H1 (cell line): Measurements from ENCODE around the gene TBX6. TPM values are rescaled to one million over a fixed set of nuclear protein-coding genes. Genes with fewer than 3 reads are reported as not detected.

ENCODE experiments used
- CTCF ChIA-PET: fragments of 300-600 bp; sonication (Branson Sonifier 250); formaldehyde crosslinking; loops from one replicate; lab custom pipeline; 2021; ENCODE audit not compliant: partially characterized antibody; lab: Charles Lee
- POLR2A ChIA-PET: fragments of 300-600 bp; sonication (Branson Sonifier 250); formaldehyde crosslinking; loops from one replicate; lab custom pipeline; 2021; ENCODE audit warnings: inconsistent platforms; ENCODE audit not compliant: partially characterized antibody; lab: Charles Lee
- DNase-seq, 2 experiments: peaks; one replicate each; pipeline versions ENCODE4 v3.0.0 to v3.0.0-alpha.2; 2010 to 2022; ENCODE audit warnings: low spot score in 2 of 2, low read depth in 1 of 2, mixed read lengths in 1 of 2
- FAIRE-seq: peaks from 2 replicates; lab custom pipeline; 2011; peaks lifted over from hg19 to GRCh38; lab: Jason Lieb, UNC
- H2AFZ ChIP-seq: 2 replicates; pipeline ENCODE4 v1.8.1; 2012; ENCODE audit warnings: low read length, inconsistent platforms
- H2AK5ac ChIP-seq: 2 replicates; pipeline ENCODE4 v1.6.1; 2013; ENCODE audit warnings: low read depth, low read length
- H2BK120ac ChIP-seq: replicated peaks from 2 replicates; pipeline ENCODE3; 2013; ENCODE audit warnings: low read depth, low read length, inconsistent platforms
- H2BK12ac ChIP-seq: 2 replicates; pipeline ENCODE4 v1.6.1; 2013; ENCODE audit warnings: low read depth, low read length
- H2BK15ac ChIP-seq: 2 replicates; pipeline ENCODE4 v1.6.1; 2013; ENCODE audit warnings: low read length
- H2BK20ac ChIP-seq: 2 replicates; pipeline ENCODE4 v1.6.1; 2013; ENCODE audit warnings: low read length
- H2BK5ac ChIP-seq: 2 replicates; pipeline ENCODE4 v1.6.1; 2013; ENCODE audit warnings: low read depth, low read length
- H3K14ac ChIP-seq: 2 replicates; pipeline ENCODE4 v1.6.1; 2013; ENCODE audit warnings: inconsistent platforms; ENCODE audit not compliant: insufficient read length
- H3K18ac ChIP-seq: 2 replicates; pipeline ENCODE4 v1.6.1; 2013; ENCODE audit warnings: low read length; ENCODE audit errors: extremely low read depth
- H3K23ac ChIP-seq: 2 replicates; pipeline ENCODE4 v1.6.1; 2013; ENCODE audit warnings: inconsistent platforms; ENCODE audit not compliant: insufficient read length
- H3K23me2 ChIP-seq: 2 replicates; pipeline ENCODE4 v1.6.1; 2013; ENCODE audit warnings: low read depth, low read length
- H3K27ac ChIP-seq: 2 replicates; pipeline ENCODE4 v1.6.1; 2011; ENCODE audit warnings: low read depth, low read length, inconsistent platforms
- H3K27me3 ChIP-seq, 4 experiments: replicated peaks in 1 of 4; 1 replicate in 1 of 4; 2 replicates in 3 of 4; pipeline versions ENCODE4 v1.6.1 to v1.8.1; 2011 to 2013; ENCODE audit warnings: low read length in 3 of 4, mild to moderate bottlenecking in 3 of 4, inconsistent platforms in 2 of 4, mixed read lengths in 2 of 4, moderate library complexity in 1 of 4; ENCODE audit not compliant: control insufficient read depth in 3 of 4, insufficient read depth in 3 of 4; ENCODE audit errors: extremely low read depth in 1 of 4
- H3K36me3 ChIP-seq, 4 experiments: 2 replicates each; pipeline versions ENCODE4 v1.6.1 to v1.8.1; 2011 to 2013; ENCODE audit warnings: mild to moderate bottlenecking in 4 of 4, low read length in 3 of 4, moderate library complexity in 2 of 4, control low read depth in 1 of 4, inconsistent platforms in 1 of 4; ENCODE audit not compliant: insufficient read depth in 4 of 4, control insufficient read depth in 2 of 4
- H3K4ac ChIP-seq: replicated peaks from 2 replicates; pipeline ENCODE3; 2013; ENCODE audit warnings: low read length, low read depth, mixed read lengths, inconsistent platforms; ENCODE audit not compliant: insufficient read length
- H3K4me1 ChIP-seq, 4 experiments: replicated peaks in 1 of 4; 1 replicate in 1 of 4; 2 replicates in 3 of 4; pipeline versions ENCODE4 v1.6.1 to v1.8.1; 2011 to 2013; ENCODE audit warnings: low read length in 3 of 4, inconsistent platforms in 2 of 4, mixed read lengths in 1 of 4; ENCODE audit not compliant: insufficient read depth in 4 of 4, control insufficient read depth in 3 of 4
- H3K4me2 ChIP-seq, 2 experiments: 2 replicates each; pipeline versions ENCODE4 v1.6.1 to v1.8.1; 2011 to 2013; ENCODE audit warnings: low read depth in 2 of 2, low read length in 2 of 2, control low read depth in 1 of 2, inconsistent platforms in 1 of 2, mild to moderate bottlenecking in 1 of 2; ENCODE audit not compliant: insufficient read depth in 1 of 2
- H3K4me3 ChIP-seq, 4 experiments: fragments of 200-600, 300-600 bp in 1 of 4; sonication (generic), shearing (Covaris generic), sonication (Bioruptor Twin) in 1 of 4; 2 replicates each; pipeline versions ENCODE4 v1.5.1 to v1.8.1; 2011 to 2016; ENCODE audit warnings: low read length in 4 of 4, low read depth in 3 of 4, control low read depth in 2 of 4, inconsistent platforms in 2 of 4, mild to moderate bottlenecking in 2 of 4, mixed read lengths in 1 of 4, moderate library complexity in 1 of 4; ENCODE audit not compliant: insufficient read depth in 2 of 4; ENCODE audit errors: extremely low read depth in 1 of 4
- H3K56ac ChIP-seq: replicated peaks from 2 replicates; pipeline ENCODE3; 2013; ENCODE audit warnings: low read depth, mild to moderate bottlenecking, mixed read lengths, low read length, inconsistent platforms; ENCODE audit not compliant: insufficient read length
- H3K79me1 ChIP-seq: 2 replicates; pipeline ENCODE4 v1.6.1; 2013; ENCODE audit warnings: low read depth, low read length, control low read depth
- H3K79me2 ChIP-seq, 2 experiments: 2 replicates each; pipeline versions ENCODE4 v1.6.1 to v1.8.1; 2012 to 2013; ENCODE audit warnings: low read length in 2 of 2, mild to moderate bottlenecking in 2 of 2, inconsistent platforms in 1 of 2; ENCODE audit not compliant: insufficient read depth in 2 of 2, control insufficient read depth in 1 of 2
- H3K9ac ChIP-seq, 4 experiments: replicated peaks in 1 of 4; 1 replicate in 1 of 4; 2 replicates in 3 of 4; pipeline versions ENCODE4 v1.6.1 to v1.8.1; 2011 to 2013; ENCODE audit warnings: low read depth in 3 of 4, low read length in 3 of 4, control low read depth in 2 of 4, mild to moderate bottlenecking in 2 of 4, moderate library complexity in 2 of 4, inconsistent platforms in 1 of 4; ENCODE audit errors: extremely low read depth in 1 of 4
- H3K9me3 ChIP-seq, 2 experiments: 2 replicates each; pipeline versions ENCODE4 v1.6.1 to v1.8.1; 2012 to 2013; ENCODE audit warnings: mild to moderate bottlenecking in 2 of 2, moderate library complexity in 2 of 2, control low read depth in 1 of 2, inconsistent platforms in 1 of 2, low read depth in 1 of 2, low read length in 1 of 2, mixed read lengths in 1 of 2; ENCODE audit not compliant: insufficient read depth in 2 of 2
- H4K20me1 ChIP-seq, 2 experiments: replicated peaks in 1 of 2; 2 replicates each; pipeline versions ENCODE3 to v1.8.1; 2011 to 2013; ENCODE audit warnings: inconsistent platforms in 2 of 2, low read length in 2 of 2, mild to moderate bottlenecking in 1 of 2; ENCODE audit not compliant: insufficient read depth in 2 of 2, control insufficient read depth in 1 of 2
- H4K5ac ChIP-seq: 2 replicates; pipeline ENCODE4 v1.6.1; 2013; ENCODE audit warnings: low read length, low read depth, mixed read lengths, inconsistent platforms; ENCODE audit not compliant: insufficient read length
- H4K8ac ChIP-seq: 2 replicates; pipeline ENCODE4 v1.8.0; 2013; ENCODE audit warnings: mild to moderate bottlenecking, moderate library complexity, low read length, inconsistent platforms; ENCODE audit not compliant: insufficient read depth; ENCODE audit errors: extremely low read depth
- H4K91ac ChIP-seq: replicated peaks from 2 replicates; pipeline ENCODE3; 2013; ENCODE audit warnings: low read length, mixed read lengths, inconsistent platforms; ENCODE audit not compliant: insufficient read length
- BRCA1 ChIP-seq: IDR thresholded peaks from 2 replicates; pipeline ENCODE4 v1.6.1; 2012; ENCODE audit warnings: low read depth, low read length, improper control_type of control experiment
- CTBP2 ChIP-seq: IDR thresholded peaks from 2 replicates; pipeline ENCODE4 v1.7.0; 2011; ENCODE audit warnings: borderline replicate concordance, mild to moderate bottlenecking, moderate library complexity, mixed read lengths, low read length; ENCODE audit not compliant: insufficient read depth, insufficient read length
- GABPA ChIP-seq: IDR thresholded peaks from 2 replicates; pipeline ENCODE4 v1.6.1; 2011; ENCODE audit warnings: mild to moderate bottlenecking, low read length, moderate library complexity, borderline replicate concordance; ENCODE audit not compliant: insufficient read depth
- NANOG ChIP-seq: IDR thresholded peaks from 2 replicates; pipeline ENCODE4 v1.6.1; 2011; ENCODE audit warnings: low read length, low read depth, mild to moderate bottlenecking, inconsistent platforms; ENCODE audit not compliant: insufficient read depth, poor library complexity, severe bottlenecking
- PHF8 ChIP-seq: fragments of 200-600 bp; sonication (generic); conservative IDR thresholded peaks from 2 replicates; pipeline ENCODE4 v1.7.1; 2012; ENCODE audit warnings: low read depth, mild to moderate bottlenecking, inconsistent platforms, low read length, moderate library complexity
- POLR2A ChIP-seq, 2 experiments: IDR thresholded peaks; 1 replicate in 1 of 2; 2 replicates in 1 of 2; pipeline ENCODE4 v1.6.1; 2011; ENCODE audit warnings: low read depth in 2 of 2, low read length in 2 of 2, mild to moderate bottlenecking in 2 of 2; ENCODE audit errors: control extremely low read depth in 1 of 2
- SIRT6 ChIP-seq: IDR thresholded peaks from one replicate; pipeline ENCODE4 v1.7.1; 2012; ENCODE audit warnings: low read length, inconsistent platforms
- SP1 ChIP-seq: IDR thresholded peaks from 2 replicates; pipeline ENCODE4 v1.6.1; 2011; ENCODE audit warnings: low read depth, low read length
- YY1 ChIP-seq: IDR thresholded peaks from 2 replicates; pipeline ENCODE4 v1.6.1; 2011; ENCODE audit warnings: low read depth, mild to moderate bottlenecking, low read length
- WGBS, 2 experiments: shearing (Covaris generic) in 1 of 2; methylation state at CpG; one replicate each; pipeline versions ENCODE4 v1.1.6 to v1.1.7; 2013 to 2015; ENCODE audit warnings: low lambda C conversion rate in 2 of 2, mixed read lengths in 2 of 2, inconsistent platforms in 1 of 2, low coverage in 1 of 2, missing lambda C conversion rate in 1 of 2; ENCODE audit not compliant: insufficient replicate concordance in 2 of 2, insufficient coverage in 1 of 2, insufficient read length in 1 of 2; ENCODE audit errors: extremely low coverage in 1 of 2, missing lambda C conversion rate in 1 of 2; 5-methylcytosine and 5-hydroxymethylcytosine counted together
- polyA plus RNA-seq, 7 experiments: library from polyadenylated mRNA; depleted of rRNA in 3 of 7; stranded (reverse) in 5 of 7; unstranded in 2 of 7; fragments of >200 nt in 5 of 7; fragments of 200-250 nt in 2 of 7; gene quantifications; 1 replicate in 5 of 7; 2 replicates in 1 of 7; 4 replicates in 1 of 7; pipeline versions ENCODE4 v1.2.1 to v1.2.3, GENCODE V29; 2011 to 2013; ENCODE audit warnings: missing spikeins in 2 of 7, mixed read lengths in 2 of 7
- total RNA-seq: library from RNA; stranded (reverse); fragmentation: NEBNext Ultra II Directional; extraction: Animal tissue kit (Norgen Biotek cat#: 25700); gene quantifications from 2 replicates; pipeline ENCODE4 v1.2.1, GENCODE V29; 2021
- TF ChIP-seq, protein P1 (sequence below): IDR thresholded peaks from 2 replicates; pipeline ENCODE4 v1.6.1; 2012; ENCODE audit warnings: low read length, inconsistent platforms
- TF ChIP-seq, protein P2 (sequence below): IDR thresholded peaks from 2 replicates; pipeline ENCODE4 v1.6.1; 2012; ENCODE audit warnings: inconsistent platforms

TBX6 gene
- total and polyA plus RNA-seq, 2 of the 8 experiments (the other 6 are each of a cell fraction or from before 2014, with no cell fraction given) = 2.2 to 2.8 TPM

DNA sequence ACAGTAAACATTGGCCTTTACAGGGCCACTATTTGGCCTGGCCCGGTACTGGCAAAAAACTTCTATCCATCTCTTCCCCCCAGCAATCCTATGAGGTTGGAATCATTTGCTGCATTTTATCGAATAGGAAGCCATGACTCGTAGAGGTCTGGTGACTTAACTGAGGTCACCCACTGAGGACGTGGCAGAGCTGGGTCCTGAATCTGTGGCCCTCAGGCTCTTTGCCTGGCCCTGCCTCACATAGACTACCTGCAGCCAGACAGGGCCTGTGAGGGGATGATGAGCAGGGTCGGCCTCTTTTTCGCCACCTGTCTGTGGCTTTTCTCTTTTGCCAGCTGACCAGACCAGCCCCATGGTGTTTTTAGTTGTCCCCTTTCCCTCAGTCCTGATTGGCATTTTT is 14.1 kb downstream of the TBX6 start:
- peaks cover 0 to 7% (median 1%) of the 10 kb centered on the region in 4 experiments; a peak in 2 of 7 replicates for H3K4me1 ChIP-seq
- no peaks in the 10 kb centered on the region for H3K9me3 ChIP-seq
- H3K4me2 ChIP-seq = no peak overlapping the region; a peak in 1 of 4 replicates
- no peak overlapping the region for H3K27ac ChIP-seq
- no peak overlapping the region for H4K8ac ChIP-seq
- FAIRE-seq = no peak
- no peaks in the 10 kb centered on the region for H3K27me3 ChIP-seq
- no peak overlapping the region for H3K4ac ChIP-seq
- H4K20me1 ChIP-seq = peaks cover 12 to 28% of the 10 kb centered on the region in 2 experiments
- H3K4me3 ChIP-seq = no peak overlapping the region
- no peak overlapping the region for H3K56ac ChIP-seq
- H2BK15ac ChIP-seq = no peak overlapping the region
- WGBS, 2 experiments = 90% methylated on average over 6 of the region's 6 CpGs; no CpG with 5 or more reads in 1 of the 2 experiments
- DNase-seq = no peak
- TF ChIP-seq PHF8 (no peak), CTBP2 (no peak), GABPA (no peak), POLR2A (IDR thresholded peaks at IDR 0.05; ENCODE audit: control extremely low read depth in 1 of 2, low read depth in 2 of 2, low read length in 2 of 2) (no peak), SP1 (no peak), SIRT6 (no peak), NANOG (no peak), BRCA1 (no peak), YY1 (no peak)
- TF ChIP-seq, protein P1, sequence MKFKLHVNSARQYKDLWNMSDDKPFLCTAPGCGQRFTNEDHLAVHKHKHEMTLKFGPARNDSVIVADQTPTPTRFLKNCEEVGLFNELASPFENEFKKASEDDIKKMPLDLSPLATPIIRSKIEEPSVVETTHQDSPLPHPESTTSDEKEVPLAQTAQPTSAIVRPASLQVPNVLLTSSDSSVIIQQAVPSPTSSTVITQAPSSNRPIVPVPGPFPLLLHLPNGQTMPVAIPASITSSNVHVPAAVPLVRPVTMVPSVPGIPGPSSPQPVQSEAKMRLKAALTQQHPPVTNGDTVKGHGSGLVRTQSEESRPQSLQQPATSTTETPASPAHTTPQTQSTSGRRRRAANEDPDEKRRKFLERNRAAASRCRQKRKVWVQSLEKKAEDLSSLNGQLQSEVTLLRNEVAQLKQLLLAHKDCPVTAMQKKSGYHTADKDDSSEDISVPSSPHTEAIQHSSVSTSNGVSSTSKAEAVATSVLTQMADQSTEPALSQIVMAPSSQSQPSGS = no peak
- TF ChIP-seq, protein P2, sequence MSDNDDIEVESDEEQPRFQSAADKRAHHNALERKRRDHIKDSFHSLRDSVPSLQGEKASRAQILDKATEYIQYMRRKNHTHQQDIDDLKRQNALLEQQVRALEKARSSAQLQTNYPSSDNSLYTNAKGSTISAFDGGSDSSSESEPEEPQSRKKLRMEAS = no peak
- H2BK20ac ChIP-seq = no peak overlapping the region
- H3K79me2 ChIP-seq = peaks cover 11 to 35% of the 10 kb centered on the region in 2 experiments
- no peak overlapping the region for H3K18ac ChIP-seq
- H2BK5ac ChIP-seq = no peak overlapping the region
- peaks cover 12% of the 10 kb centered on the region for H3K79me1 ChIP-seq
- H2BK12ac ChIP-seq = no peak overlapping the region
- H3K14ac ChIP-seq = no peak overlapping the region
- H2AFZ ChIP-seq = no peak overlapping the region
- H4K5ac ChIP-seq = no peak overlapping the region
- no peak overlapping the region for H2BK120ac ChIP-seq
- H3K36me3 ChIP-seq = peaks cover 12 to 35% (median 19%) of the 10 kb centered on the region in 4 experiments; a peak in 5 of 8 replicates
- ChIA-PET POLR2A (interaction anchor here (0.6 to 21.2 kb wide), 3 partner anchors 9 to 72 kb away, joined by 3 to 353 read pairs (median 151); partner anchors contain the start of genes ALDOA, TBX6 and YPEL3), CTCF (interaction anchor here (1.2 to 5.9 kb wide), 4 partner anchors 11 to 34 kb away, joined by 3 to 46 read pairs (median 7); partner anchors contain the start of gene TBX6)
- H3K23ac ChIP-seq = no peak overlapping the region
- H3K9ac ChIP-seq = peak overlapping the region in 1 of 4 experiments; percentile 48; a peak in 2 of 7 replicates
- no peak overlapping the region for H4K91ac ChIP-seq
- H3K23me2 ChIP-seq = peaks cover 7% of the 10 kb centered on the region; the same call in 1 of the 2 replicates
- H2AK5ac ChIP-seq = no peak overlapping the region
